ENCODE measurements around the gene DISC1. TPM values are rescaled to one million over a fixed set of nuclear protein-coding genes. Genes with fewer than 3 reads are reported as not detected.

Gene DISC1
- polyA plus RNA-seq, 3 donors: 5.5 to 14.7 (median 5.8) TPM

DNA sequence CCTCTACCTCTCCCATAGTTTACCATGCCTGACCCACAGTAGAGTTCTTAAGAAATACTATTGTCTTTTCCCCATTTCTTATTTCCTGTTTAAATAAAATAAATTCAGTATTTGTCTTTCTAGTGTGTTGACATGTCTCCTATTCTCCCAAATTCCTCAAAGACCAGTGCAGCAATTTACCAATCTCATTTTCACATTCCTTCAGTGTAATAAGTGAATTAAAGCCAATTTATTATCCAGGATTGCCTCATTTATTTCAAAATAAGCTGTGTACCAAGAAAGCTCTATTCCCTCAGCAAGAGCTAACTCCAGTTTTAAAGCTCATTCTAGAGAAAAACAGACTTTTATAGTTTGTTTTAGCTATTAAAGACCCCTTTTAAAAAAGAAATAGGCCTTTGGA, 49.9 kb downstream of the DISC1 start:
- TF ChIP-seq, protein P1, sequence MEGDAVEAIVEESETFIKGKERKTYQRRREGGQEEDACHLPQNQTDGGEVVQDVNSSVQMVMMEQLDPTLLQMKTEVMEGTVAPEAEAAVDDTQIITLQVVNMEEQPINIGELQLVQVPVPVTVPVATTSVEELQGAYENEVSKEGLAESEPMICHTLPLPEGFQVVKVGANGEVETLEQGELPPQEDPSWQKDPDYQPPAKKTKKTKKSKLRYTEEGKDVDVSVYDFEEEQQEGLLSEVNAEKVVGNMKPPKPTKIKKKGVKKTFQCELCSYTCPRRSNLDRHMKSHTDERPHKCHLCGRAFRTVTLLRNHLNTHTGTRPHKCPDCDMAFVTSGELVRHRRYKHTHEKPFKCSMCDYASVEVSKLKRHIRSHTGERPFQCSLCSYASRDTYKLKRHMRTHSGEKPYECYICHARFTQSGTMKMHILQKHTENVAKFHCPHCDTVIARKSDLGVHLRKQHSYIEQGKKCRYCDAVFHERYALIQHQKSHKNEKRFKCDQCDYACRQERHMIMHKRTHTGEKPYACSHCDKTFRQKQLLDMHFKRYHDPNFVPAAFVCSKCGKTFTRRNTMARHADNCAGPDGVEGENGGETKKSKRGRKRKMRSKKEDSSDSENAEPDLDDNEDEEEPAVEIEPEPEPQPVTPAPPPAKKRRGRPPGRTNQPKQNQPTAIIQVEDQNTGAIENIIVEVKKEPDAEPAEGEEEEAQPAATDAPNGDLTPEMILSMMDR (IDR thresholded peaks at IDR 0.05): no peak
- no peak overlapping the region for H3K9ac ChIP-seq (ENCODE audit: insufficient read depth, low read length, poor library complexity, severe bottlenecking)
- intact Hi-C loops (cut with micrococcal nuclease): no loop called here
- no peaks in the 10 kb centered on the region for H3K27me3 Mint-ChIP-seq (ENCODE audit: low read depth in 3 of 3)
- H2AFZ ChIP-seq (ENCODE audit: insufficient read depth, low read depth, low read length, poor library complexity, severe bottlenecking): no peak overlapping the region
- no peak overlapping the region for H3K4me3 Mint-ChIP-seq
- no peak overlapping the region for H3K27ac ChIP-seq (ENCODE audit: low read depth in 1 of 2, low read length in 2 of 2)
- no peak overlapping the region for H3K4me3 ChIP-seq (replicated peaks in 1 of 3; ENCODE audit: low read depth in 2 of 3, low read length in 3 of 3)
- H3K9me3 ChIP-seq (replicated peaks in 1 of 2; ENCODE audit: control insufficient read depth in 1 of 2, insufficient read depth in 1 of 2, low read length in 2 of 2): no peaks in the 10 kb centered on the region
- peaks cover 26 to 34% of the 10 kb centered on the region in 2 donors for H3K36me3 Mint-ChIP-seq
- H3K9me3 Mint-ChIP-seq: no peaks in the 10 kb centered on the region
- no peak overlapping the region for H3K27ac Mint-ChIP-seq
- no peak for DNase-seq
- peaks cover 18% of the 10 kb centered on the region for H3K4me1 Mint-ChIP-seq
- H3K4me2 ChIP-seq (replicated peaks; ENCODE audit: extremely low read depth, low read length, poor library complexity, severe bottlenecking): no peak overlapping the region
- no peaks in the 10 kb centered on the region for H3K4me1 ChIP-seq (ENCODE audit: control insufficient read depth in 1 of 2, insufficient read depth in 2 of 2, low read length in 2 of 2)
- H3K27me3 ChIP-seq (ENCODE audit: control insufficient read depth in 2 of 2, insufficient read depth in 2 of 2, low read length in 2 of 2): no peaks in the 10 kb centered on the region
- peaks cover 97% of the 10 kb centered on the region for H4K20me1 ChIP-seq (ENCODE audit: insufficient read depth, low read length)
- peaks cover 5 to 45% of the 10 kb centered on the region in 2 donors for H3K36me3 ChIP-seq (replicated peaks in 1 of 2; ENCODE audit: control insufficient read depth in 1 of 2, insufficient read depth in 2 of 2, low read length in 2 of 2)
- peaks cover 83% of the 10 kb centered on the region for H3K79me2 ChIP-seq (ENCODE audit: insufficient read depth, low read length)

DNA sequence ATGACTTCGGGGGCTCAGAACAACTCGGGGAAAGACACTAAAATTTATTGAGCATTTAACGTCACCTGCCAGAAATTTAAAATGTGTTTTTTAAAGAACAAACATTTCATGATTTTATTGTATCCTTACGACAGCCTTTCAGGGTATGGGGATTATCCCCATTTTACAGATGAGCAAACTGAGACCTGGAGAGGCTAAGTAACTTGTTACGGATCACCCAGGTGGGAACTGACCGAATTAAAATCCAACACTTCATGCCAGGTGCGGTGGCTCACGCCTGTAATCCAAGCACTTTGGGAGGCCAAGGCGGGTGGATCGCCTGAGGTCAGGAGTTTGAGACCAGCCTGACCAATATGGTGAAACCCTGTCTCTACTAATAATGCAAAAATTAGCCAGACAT, 50.9 kb downstream of the DISC1 start:
- Histone ChIP-seq H4K20me1 (ENCODE audit: insufficient read depth, low read length) (peaks cover 95% of the 10 kb centered on the region), H3K9me3 (replicated peaks in 1 of 2; ENCODE audit: control insufficient read depth in 1 of 2, insufficient read depth in 1 of 2, low read length in 2 of 2) (no peaks in the 10 kb centered on the region), H2AFZ (ENCODE audit: insufficient read depth, low read depth, low read length, poor library complexity, severe bottlenecking) (no peak overlapping the region), H3K36me3 (replicated peaks in 1 of 2; ENCODE audit: control insufficient read depth in 1 of 2, insufficient read depth in 2 of 2, low read length in 2 of 2) (peaks cover 5 to 45% of the 10 kb centered on the region in 2 donors), H3K27me3 (ENCODE audit: control insufficient read depth in 2 of 2, insufficient read depth in 2 of 2, low read length in 2 of 2) (no peaks in the 10 kb centered on the region), H3K79me2 (ENCODE audit: insufficient read depth, low read length) (peaks cover 74% of the 10 kb centered on the region), H3K4me3 (replicated peaks in 1 of 3; ENCODE audit: low read depth in 2 of 3, low read length in 3 of 3) (no peak overlapping the region), H3K9ac (ENCODE audit: insufficient read depth, low read length, poor library complexity, severe bottlenecking) (no peak overlapping the region), H3K27ac (ENCODE audit: low read depth in 1 of 2, low read length in 2 of 2) (no peak overlapping the region), H3K4me1 (ENCODE audit: control insufficient read depth in 1 of 2, insufficient read depth in 2 of 2, low read length in 2 of 2) (no peaks in the 10 kb centered on the region), H3K4me2 (replicated peaks; ENCODE audit: extremely low read depth, low read length, poor library complexity, severe bottlenecking) (no peak overlapping the region)
- intact Hi-C loops (cut with micrococcal nuclease): no loop called here
- peak overlapping the region in 1 of 7 donors; percentile 41 for H3K27ac Mint-ChIP-seq
- peaks cover 26 to 34% of the 10 kb centered on the region in 2 donors for H3K36me3 Mint-ChIP-seq
- WGBS (ENCODE audit: insufficient coverage): 100% methylated on average over 6 of the region's 10 CpGs
- H3K4me3 Mint-ChIP-seq: no peak overlapping the region
- H3K9me3 Mint-ChIP-seq: no peaks in the 10 kb centered on the region
- H3K4me1 Mint-ChIP-seq: peaks cover 19% of the 10 kb centered on the region
- DNase-seq: no peak
- no peaks in the 10 kb centered on the region for H3K27me3 Mint-ChIP-seq (ENCODE audit: low read depth in 3 of 3)
- TF ChIP-seq, protein P1 (IDR thresholded peaks at IDR 0.05): no peak

Measured in CD14-positive monocyte (primary cell).